Activated B cell treated with CpG ODN at 0.5 μM for 24 hours (primary cell): ENCODE measurements around the gene NKAPD1. TPM values are rescaled to one million over a fixed set of nuclear protein-coding genes. Genes with fewer than 3 reads are reported as not detected.
A peak's percentile ranks its signal among the peaks of the same experiment; 100 is the strongest.
"Not testable (repeated sequence)": the region's sequence is repeated elsewhere in the genome, so short reads cannot be mapped to it uniquely, and the experiment has no call there.

Source experiments
- ATAC-seq: fragments of 200-7000 bp; cut with Tn5 transposase; one replicate; pipeline ENCODE4 v1.10.0; 2021; ENCODE audit warnings: low read depth, mild to moderate bottlenecking, moderate library complexity
- CTCF ChIA-PET: fragments of 350-600 bp; sonication (Branson Sonifier 250); formaldehyde crosslinking; loops from one replicate; lab custom pipeline; 2021; ENCODE audit warnings: antibody characterized with exemption; lab: Charles Lee
- POLR2A ChIA-PET: fragments of 350-600 bp; sonication (Branson Sonifier 250); formaldehyde crosslinking; loops from one replicate; lab custom pipeline; 2021; ENCODE audit warnings: antibody characterized with exemption; lab: Charles Lee
- DNase-seq: peaks from one replicate; pipeline ENCODE4 v3.0.0; 2022
- H3K27ac Mint-ChIP-seq: one replicate; pipeline ENCODE4 v1.8.0; 2020; ENCODE audit warnings: mixed read lengths
- H3K27me3 Mint-ChIP-seq: one replicate; pipeline ENCODE4 v1.8.0; 2021; ENCODE audit warnings: mixed read lengths
- H3K36me3 Mint-ChIP-seq: one replicate; pipeline ENCODE4 v1.8.0; 2021; ENCODE audit warnings: low read depth, mixed read lengths
- H3K4me1 Mint-ChIP-seq: one replicate; pipeline ENCODE4 v1.8.0; 2021; ENCODE audit warnings: mixed read lengths
- H3K4me3 Mint-ChIP-seq: one replicate; pipeline ENCODE4 v1.8.0; 2020; ENCODE audit warnings: mild to moderate bottlenecking, mixed read lengths
- H3K9me3 Mint-ChIP-seq: one replicate; pipeline ENCODE4 v1.8.0; 2020; ENCODE audit warnings: mixed read lengths
- CTCF ChIP-seq: fragments of 200-600 bp; IDR thresholded peaks from one replicate; pipeline ENCODE4 v1.8.0; 2022; ENCODE audit warnings: antibody characterized with exemption, mild to moderate bottlenecking
- intact Hi-C: fragments of 100-400 bp; cut with micrococcal nuclease; formaldehyde crosslinking; loops from one replicate; pipeline ENCODE4 v1.15.1; 2024
- total RNA-seq: library from RNA; stranded (reverse); gene quantifications from 2 replicates; pipeline ENCODE4 v1.2.3, GENCODE V29; 2022

Gene NKAPD1
- total RNA-seq, 1 donor from 2014 or later: 24.0 TPM

GRCh38 chr11:112044961-112045360, 29.1 kb upstream of the NKAPD1 start:
- intact Hi-C loops: no loop called here
- POLR2A ChIA-PET: no interaction called here
- no peak overlapping the region for H3K27ac Mint-ChIP-seq
- no peaks in the 10 kb centered on the region for H3K27me3 Mint-ChIP-seq
- H3K36me3 Mint-ChIP-seq: peaks cover 65% of the 10 kb centered on the region
- ATAC-seq: no peak
- H3K9me3 Mint-ChIP-seq: no peaks in the 10 kb centered on the region
- TF ChIP-seq CTCF: no peak
- DNase-seq: no peak
- peaks cover 31% of the 10 kb centered on the region for H3K4me1 Mint-ChIP-seq
- CTCF ChIA-PET: no interaction called here
- H3K4me3 Mint-ChIP-seq: no peak overlapping the region

- DNase-seq, POLR2A ChIA-PET, H3K4me3 Mint-ChIP-seq, CTCF ChIA-PET, intact Hi-C loops, ATAC-seq, H3K9me3 Mint-ChIP-seq, H3K27me3 Mint-ChIP-seq: not testable (repeated sequence)
- Mint-ChIP-seq H3K4me1 (peaks cover 48% of the 10 kb centered on the region), H3K27ac (peak overlapping the region; percentile 61), H3K36me3 (peaks cover 65% of the 10 kb centered on the region)
Measured at GRCh38 chr11:112046647-112047046, 27.5 kb upstream of the NKAPD1 start.

- POLR2A ChIA-PET: interaction anchor here (0.6 to 1.9 kb wide), 6 partner anchors 17 to 135 kb away, joined by 3 to 12 read pairs (median 6); partner anchors contain the start of genes DLAT, SDHD and TIMM8B
- H3K36me3 Mint-ChIP-seq: peaks cover 69% of the 10 kb centered on the region
- H3K9me3 Mint-ChIP-seq, DNase-seq, CTCF ChIA-PET, H3K27me3 Mint-ChIP-seq: not testable (repeated sequence)
- H3K4me1 Mint-ChIP-seq: peaks cover 56% of the 10 kb centered on the region
- peak overlapping the region; percentile 54 for H3K4me3 Mint-ChIP-seq
- peak overlapping the region; percentile 83 for H3K27ac Mint-ChIP-seq
- peak; percentile 53 for ATAC-seq
- intact Hi-C loops: loop anchor here (1.0 kb wide), 3 partner anchors 24 to 121 kb away; partner anchors contain the start of genes NKAPD1 and PIH1D2
Measured at GRCh38 chr11:112048256-112048655, 25.8 kb upstream of the NKAPD1 start.

GRCh38 chr11:112049777-112050176, 24.3 kb upstream of the NKAPD1 start:
- no peak for TF ChIP-seq CTCF
- H3K9me3 Mint-ChIP-seq: no peaks in the 10 kb centered on the region
- ChIA-PET CTCF (no interaction called here), POLR2A (interaction anchor here (1.3 to 2.0 kb wide), 4 partner anchors 9 to 36 kb away, joined by 3 to 5 read pairs (median 4); partner anchors contain the start of genes DLAT, SDHD and TIMM8B)
- ATAC-seq (no peak), DNase-seq (no peak)
- peak overlapping the region; percentile 25 for H3K27ac Mint-ChIP-seq
- peaks cover 56% of the 10 kb centered on the region for H3K4me1 Mint-ChIP-seq
- no peaks in the 10 kb centered on the region for H3K27me3 Mint-ChIP-seq
- peaks cover 65% of the 10 kb centered on the region for H3K36me3 Mint-ChIP-seq
- H3K4me3 Mint-ChIP-seq: no peak overlapping the region
- intact Hi-C loops: loop anchor here (5.0 kb wide), 1 partner anchor 38 kb away; the partner anchor contains the start of genes SDHD and TIMM8B

GRCh38 chr11:112050721-112051120, 23.4 kb upstream of the NKAPD1 start:
- ChIA-PET POLR2A (interaction anchor here (1.3 to 2.0 kb wide), 5 partner anchors 10 to 35 kb away, joined by 3 to 5 read pairs (median 4); partner anchors contain the start of genes DLAT, SDHD and TIMM8B), CTCF (no interaction called here)
- ATAC-seq: peak; percentile 64
- peaks cover 61% of the 10 kb centered on the region for H3K36me3 Mint-ChIP-seq
- TF ChIP-seq CTCF: no peak
- peak overlapping the region; percentile 91 for H3K27ac Mint-ChIP-seq
- H3K4me3 Mint-ChIP-seq: peak overlapping the region; percentile 69
- H3K27me3 Mint-ChIP-seq: no peaks in the 10 kb centered on the region
- intact Hi-C loops: loop anchor here (5.0 kb wide), 1 partner anchor 37 kb away; the partner anchor contains the start of genes SDHD and TIMM8B
- H3K9me3 Mint-ChIP-seq: no peaks in the 10 kb centered on the region
- peaks cover 56% of the 10 kb centered on the region for H3K4me1 Mint-ChIP-seq
- DNase-seq: no peak

GRCh38 chr11:112051768-112052167, 22.3 kb upstream of the NKAPD1 start:
- POLR2A ChIA-PET: interaction anchor here (1.4 to 2.0 kb wide), 2 partner anchors 27 to 29 kb away, joined by 4 to 5 read pairs; partner anchors contain the start of gene DLAT
- TF ChIP-seq CTCF: no peak
- peak overlapping the region; percentile 36 for H3K4me3 Mint-ChIP-seq
- intact Hi-C loops: loop anchor here (5.0 kb wide), 1 partner anchor 36 kb away; the partner anchor contains the start of genes SDHD and TIMM8B
- DNase-seq (no peak), ATAC-seq (no peak)
- CTCF ChIA-PET: no interaction called here
- H3K9me3 Mint-ChIP-seq: no peaks in the 10 kb centered on the region
- peaks cover 56% of the 10 kb centered on the region for H3K4me1 Mint-ChIP-seq
- no peaks in the 10 kb centered on the region for H3K27me3 Mint-ChIP-seq
- H3K36me3 Mint-ChIP-seq: peaks cover 59% of the 10 kb centered on the region
- H3K27ac Mint-ChIP-seq: peak overlapping the region; percentile 91
